WTC11 (cell line): ENCODE results near the gene AKT3. TPM values are rescaled to one million over a fixed set of nuclear protein-coding genes. Genes with fewer than 3 reads are reported as not detected.

Source experiments
- ATAC-seq: fragments of 200-7000 bp; cut with Tn5 transposase; 2 replicates; pipeline ENCODE4 v1.10.0; 2021; ENCODE audit warnings: mild to moderate bottlenecking, moderate library complexity
- CTCF ChIA-PET: fragments of 300-600 bp; sonication (Branson Sonifier 250); formaldehyde crosslinking; loops from one replicate; lab custom pipeline; 2021; ENCODE audit warnings: antibody characterized with exemption; lab: Charles Lee
- POLR2A ChIA-PET: fragments of 350-600 bp; sonication (Branson Sonifier 250); formaldehyde crosslinking; loops from one replicate; lab custom pipeline; 2021; ENCODE audit warnings: antibody characterized with exemption; lab: Charles Lee
- DNase-seq: peaks from one replicate; pipeline ENCODE4 v3.0.0; 2021; ENCODE audit warnings: low spot score
- H3K27ac Mint-ChIP-seq: 2 replicates; pipeline ENCODE4 v1.8.0; 2021; ENCODE audit warnings: mixed read lengths
- H3K27me3 Mint-ChIP-seq: 2 replicates; pipeline ENCODE4 v1.8.0; 2021; ENCODE audit warnings: low read depth, mild to moderate bottlenecking, moderate library complexity, mixed read lengths
- H3K36me3 Mint-ChIP-seq: 2 replicates; pipeline ENCODE4 v1.8.0; 2021; ENCODE audit warnings: mixed read lengths
- H3K4me1 Mint-ChIP-seq: 2 replicates; pipeline ENCODE4 v1.8.0; 2022; ENCODE audit warnings: mixed read lengths
- H3K4me3 Mint-ChIP-seq: 2 replicates; pipeline ENCODE4 v1.8.0; 2021; ENCODE audit warnings: mild to moderate bottlenecking, moderate library complexity, mixed read lengths
- H3K9me3 Mint-ChIP-seq: 2 replicates; pipeline ENCODE4 v1.8.0; 2021; ENCODE audit warnings: mixed read lengths
- E2F1 ChIP-seq: sonication (generic); formaldehyde crosslinking; IDR thresholded peaks from 2 replicates; pipeline ENCODE4 v1.8.0; 2022; ENCODE audit warnings: mild to moderate bottlenecking, missing genetic modification reagents
- FOXP4 ChIP-seq: sonication (generic); formaldehyde crosslinking; IDR thresholded peaks from 2 replicates; pipeline ENCODE4 v1.8.0; 2022; ENCODE audit warnings: mild to moderate bottlenecking, missing genetic modification reagents
- GRHL2 ChIP-seq: fragments of 250-450 bp; sonication (Bioruptor Pico); IDR thresholded peaks from 2 replicates; pipeline ENCODE4 v1.8.0; 2022; ENCODE audit warnings: mild to moderate bottlenecking, moderate library complexity; ENCODE audit not compliant: insufficient replicate concordance, severe bottlenecking
- HMGXB4 ChIP-seq: sonication (generic); formaldehyde crosslinking; IDR thresholded peaks from 2 replicates; pipeline ENCODE4 v1.8.1; 2023; ENCODE audit warnings: mild to moderate bottlenecking, moderate library complexity, missing genetic modification reagents
- KAT7 ChIP-seq: sonication (generic); formaldehyde crosslinking; IDR thresholded peaks from 2 replicates; pipeline ENCODE4 v1.8.1; 2023; ENCODE audit warnings: missing genetic modification reagents, mild to moderate bottlenecking, borderline replicate concordance
- NR2C2 ChIP-seq: sonication (generic); formaldehyde crosslinking; IDR thresholded peaks from 2 replicates; pipeline ENCODE4 v1.8.0; 2022; ENCODE audit warnings: mild to moderate bottlenecking, missing genetic modification reagents
- PRRX2 ChIP-seq: fragments of 250-450 bp; sonication (Bioruptor Pico); IDR thresholded peaks from 2 replicates; pipeline ENCODE4 v1.8.0; 2021; ENCODE audit warnings: mild to moderate bottlenecking
- RORB ChIP-seq: fragments of 250-450 bp; sonication (Bioruptor Pico); IDR thresholded peaks from 2 replicates; pipeline ENCODE4 v1.9.0; 2021; ENCODE audit warnings: mild to moderate bottlenecking
- SMAD3 ChIP-seq: sonication (generic); formaldehyde crosslinking; IDR thresholded peaks from 2 replicates; pipeline ENCODE4 v1.8.0; 2022; ENCODE audit warnings: missing genetic modification reagents, mild to moderate bottlenecking, borderline replicate concordance
- STAT6 ChIP-seq: sonication (generic); formaldehyde crosslinking; conservative IDR thresholded peaks from 2 replicates; pipeline ENCODE4 v1.8.1; 2023; ENCODE audit warnings: mild to moderate bottlenecking, low read depth, missing genetic modification reagents, moderate library complexity
- ZBTB21 ChIP-seq: sonication (generic); formaldehyde crosslinking; IDR thresholded peaks from 2 replicates; pipeline ENCODE4 v1.8.1; 2023; ENCODE audit warnings: mild to moderate bottlenecking, missing genetic modification reagents, borderline replicate concordance
- ZNF121 ChIP-seq: sonication (generic); formaldehyde crosslinking; IDR thresholded peaks from 2 replicates; pipeline ENCODE4 v1.8.0; 2023; ENCODE audit warnings: missing genetic modification reagents
- ZNF317 ChIP-seq: sonication (generic); formaldehyde crosslinking; IDR thresholded peaks from 2 replicates; pipeline ENCODE4 v1.8.1; 2023; ENCODE audit warnings: low read depth, mild to moderate bottlenecking, moderate library complexity, missing genetic modification reagents, borderline replicate concordance
- ZNF512 ChIP-seq: sonication (generic); formaldehyde crosslinking; IDR thresholded peaks from 2 replicates; pipeline ENCODE4 v1.8.1; 2022; ENCODE audit warnings: missing genetic modification reagents, borderline replicate concordance
- ZNF671 ChIP-seq: fragments of 250-450 bp; sonication (Bioruptor Pico); IDR thresholded peaks from 2 replicates; pipeline ENCODE4 v1.8.0; 2021; ENCODE audit warnings: mild to moderate bottlenecking
- total RNA-seq: library from RNA; stranded (reverse); gene quantifications from 3 replicates; pipeline ENCODE4 v1.2.3, GENCODE V29; 2021

AKT3 gene
- total RNA-seq, 1 experiment from 2014 or later = 38.5 TPM

- no peak for TF ChIP-seq ZNF512
These were observed 611 bp upstream of the AKT3 start (continued) for GRCh38 chr1:243850452-243851256.

- H3K4me1 Mint-ChIP-seq = peaks cover 26% of the 10 kb centered on the region
- no peaks in the 10 kb centered on the region for H3K9me3 Mint-ChIP-seq
- POLR2A ChIA-PET = no interaction called here
- CTCF ChIA-PET = interaction anchor here (0.7 to 1.5 kb wide), 2 partner anchors 75 to 97 kb away, joined by 3 to 5 read pairs; no protein-coding TSS in a partner anchor
- TF ChIP-seq NR2C2 (no peak), ZNF317 (CRISPR knock-in tag) (no peak), FOXP4 (0 out of 2 replicates have a peak, but pooled peaks have one; percentile 28), GRHL2 (CRISPR knock-in tag) (no peak), HMGXB4 (0 out of 2 replicates have a peak, but pooled peaks have one; percentile 28), SMAD3 (no peak), STAT6 (CRISPR knock-in tag) (no peak), RORB (CRISPR knock-in tag) (no peak), PRRX2 (CRISPR knock-in tag) (no peak), E2F1 (CRISPR knock-in tag) (no peak), KAT7 (CRISPR knock-in tag) (peak; percentile 76; the same call in 1 of the 2 replicates), ZNF671 (CRISPR knock-in tag) (no peak), ZNF121 (CRISPR knock-in tag) (no peak), ZBTB21 (CRISPR knock-in tag) (no peak)
- TF ChIP-seq, all 79 proteins: peak for 3
- Mint-ChIP-seq H3K36me3 (no peaks in the 10 kb centered on the region), H3K27me3 (0 out of 2 replicates have a peak, but pooled peaks cover 3% of the 10 kb centered on the region), H3K4me3 (peak overlapping the region; percentile 97), H3K27ac (no peak overlapping the region)
- DNase-seq = peak; percentile 48
- ATAC-seq = peak; percentile 5
These were observed 432 bp downstream of the AKT3 start for GRCh38 chr1:243849421-243850201.
